Measurements from ENCODE around the gene ETV6.

The ETV6 gene

DNA sequence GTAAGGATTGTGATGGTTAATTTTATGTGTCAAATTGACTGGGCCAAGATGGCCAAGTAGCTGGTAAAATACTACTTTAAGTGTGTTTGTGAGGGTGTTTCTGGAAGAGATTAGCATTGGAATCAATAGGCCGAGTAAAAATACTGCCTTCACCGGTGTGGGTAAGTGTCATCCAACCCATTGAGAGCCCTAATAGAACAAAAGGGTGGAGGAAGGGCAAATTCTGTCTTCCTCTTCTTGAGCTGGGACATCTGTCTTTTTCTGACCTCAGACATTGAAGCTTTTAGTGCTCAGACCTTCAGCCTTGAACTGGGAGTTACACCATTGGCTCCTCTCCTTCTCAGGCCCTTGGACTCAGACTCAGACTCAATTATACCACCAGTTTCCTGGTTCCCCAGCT is 8.0 kb upstream of the ETV6 start:
- no peak overlapping the region for H3K4me3 ChIP-seq
- H3K27ac ChIP-seq: no peak overlapping the region

GRCh38 chr12:11642785-11643184 is 6.7 kb upstream of the ETV6 start:
- H3K4me3 ChIP-seq: no peak overlapping the region
- no peak overlapping the region for H3K27ac ChIP-seq

- H3K4me3 ChIP-seq: no peak overlapping the region
- H3K27ac ChIP-seq: no peak overlapping the region
Measured at GRCh38 chr12:11645391-11645790, 4.1 kb upstream of the ETV6 start.

GRCh38 chr12:11648514-11649412 is 711 bp upstream of the ETV6 start:
- H3K27ac ChIP-seq: peak overlapping the region; percentile 57 to 99 (median 97)
- peak overlapping the region; percentile 60 to 91 (median 79) for H3K4me3 ChIP-seq

- Histone ChIP-seq H3K27ac (peak overlapping the region; percentile 57 to 99 (median 97)), H3K4me3 (peak overlapping the region; percentile 60 to 91 (median 79))
Measured at GRCh38 chr12:11650286-11651281, 1.1 kb downstream of the ETV6 start.

- Histone ChIP-seq H3K27ac (peak overlapping the region in 19 of 21 experiments; percentile 90 to 99 (median 97)), H3K4me3 (peak overlapping the region; percentile 60 to 91 (median 79))
Measured at GRCh38 chr12:11651381-11651780, 1.9 kb downstream of the ETV6 start.

DNA sequence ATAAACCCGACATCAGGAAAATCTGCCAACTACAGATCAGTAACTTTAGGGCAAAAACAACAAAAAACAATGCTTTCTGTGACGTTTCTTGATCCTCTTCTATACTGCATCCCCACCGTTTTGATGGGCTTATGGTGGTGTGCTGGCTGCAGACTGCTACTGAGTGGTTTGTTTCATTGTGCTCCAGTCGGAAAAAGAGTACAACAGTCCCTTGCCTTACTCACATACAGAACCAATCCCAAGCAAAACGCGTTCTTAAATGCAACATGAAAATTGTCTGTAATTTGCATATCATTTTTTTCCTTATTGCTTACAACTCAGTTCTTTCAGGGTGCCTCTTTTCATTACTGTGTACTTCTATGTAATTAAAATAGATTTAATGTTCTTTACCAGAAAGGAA is 2.3 kb downstream of the ETV6 start:
- Histone ChIP-seq H3K4me3 (peak overlapping the region; percentile 60 to 91 (median 79)), H3K27ac (peak overlapping the region in 20 of 21 experiments; percentile 70 to 99 (median 97))

GRCh38 chr12:11652351-11653040 is 3.0 kb downstream of the ETV6 start:
- Histone ChIP-seq H3K27ac (peak overlapping the region in 20 of 21 experiments; percentile 7 to 99 (median 96)), H3K4me3 (peak overlapping the region; percentile 60 to 91 (median 79))

GRCh38 chr12:11653215-11653753 is 3.8 kb downstream of the ETV6 start:
- Histone ChIP-seq H3K27ac (peak overlapping the region in 20 of 21 experiments; percentile 7 to 99 (median 96)), H3K4me3 (peak overlapping the region in 4 of 7 experiments; percentile 60 to 81 (median 74))

- no peak overlapping the region for H3K4me3 ChIP-seq
- peak overlapping the region in 6 of 21 experiments; percentile 4 to 99 (median 80) for H3K27ac ChIP-seq
Measured at GRCh38 chr12:11654338-11654737, 4.9 kb downstream of the ETV6 start.

DNA sequence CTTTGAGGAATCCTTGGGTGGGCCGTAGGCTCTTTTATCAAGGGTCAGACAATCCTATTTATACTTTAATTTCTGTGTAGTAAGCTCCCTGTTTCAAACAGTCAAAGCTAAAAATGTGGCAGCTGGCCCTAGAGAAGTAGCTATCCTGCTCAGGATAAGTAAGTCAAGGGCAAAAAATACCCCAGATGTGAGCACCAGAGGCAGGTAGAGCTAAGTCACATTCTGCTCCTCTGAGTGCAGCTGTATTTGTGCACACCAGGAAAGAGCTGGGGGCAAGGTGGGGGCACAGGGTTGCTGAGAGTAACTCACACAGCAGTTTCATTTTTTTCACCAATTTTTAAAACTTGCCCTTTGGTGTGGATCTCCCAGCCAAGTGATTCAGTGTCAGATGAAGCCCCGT is 5.3 kb downstream of the ETV6 start:
- Histone ChIP-seq H3K27ac (peak overlapping the region in 3 of 21 experiments; percentile 4 to 97 (median 59)), H3K4me3 (no peak overlapping the region)

DNA sequence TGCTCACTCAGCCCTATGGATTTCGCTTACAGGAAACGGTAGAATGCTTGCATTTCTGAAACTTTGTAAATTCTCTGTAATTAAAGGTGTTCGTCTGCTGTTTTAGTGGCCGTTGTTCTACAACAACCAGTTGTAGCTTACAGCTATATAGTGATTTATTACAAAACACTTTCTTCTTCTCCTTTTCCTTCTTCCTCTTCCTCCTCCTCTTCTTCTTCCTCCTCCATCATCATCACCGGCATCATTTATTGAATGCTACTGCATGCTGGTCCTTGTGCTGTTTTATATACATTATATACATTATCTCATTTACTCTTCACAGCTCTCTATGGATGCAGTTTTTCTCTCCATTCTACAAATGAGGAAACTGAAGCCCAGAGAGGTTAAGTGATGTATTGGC is 6.4 kb downstream of the ETV6 start:
- peak overlapping the region in 2 of 21 experiments; percentile 9 to 12 for H3K27ac ChIP-seq

DNA sequence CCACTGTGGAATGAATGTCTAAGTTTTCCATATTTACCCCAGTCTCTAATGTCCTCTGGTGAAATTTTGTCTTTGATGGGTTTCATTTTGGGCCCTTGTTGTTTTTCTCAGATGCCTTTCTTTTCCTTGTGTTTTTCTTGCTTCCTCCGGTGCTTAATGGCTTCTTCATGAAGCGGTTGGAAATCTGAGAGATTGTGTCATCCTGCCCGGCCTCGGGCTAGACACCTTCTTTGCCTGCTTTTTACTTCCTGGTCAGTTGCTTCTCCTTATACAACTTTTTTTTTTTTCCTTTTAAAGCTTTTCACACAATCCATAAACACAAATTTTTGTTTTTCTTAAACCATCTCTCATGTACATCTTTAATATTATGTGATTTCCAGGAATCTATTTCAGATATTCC is 7.1 kb downstream of the ETV6 start:
- peak overlapping the region in 4 of 21 experiments; percentile 5 to 47 (median 10) for H3K27ac ChIP-seq

More for the DNA sequence above, 6.4 kb downstream of the ETV6 start:
- H3K4me3 ChIP-seq: no peak overlapping the region

GRCh38 chr12:11657511-11657910 is 8.0 kb downstream of the ETV6 start:
- Histone ChIP-seq H3K27ac (peak overlapping the region in 4 of 21 experiments; percentile 31 to 47 (median 42)), H3K4me3 (no peak overlapping the region)

More for the DNA sequence above, 7.1 kb downstream of the ETV6 start:
- no peak overlapping the region for H3K4me3 ChIP-seq

DNA sequence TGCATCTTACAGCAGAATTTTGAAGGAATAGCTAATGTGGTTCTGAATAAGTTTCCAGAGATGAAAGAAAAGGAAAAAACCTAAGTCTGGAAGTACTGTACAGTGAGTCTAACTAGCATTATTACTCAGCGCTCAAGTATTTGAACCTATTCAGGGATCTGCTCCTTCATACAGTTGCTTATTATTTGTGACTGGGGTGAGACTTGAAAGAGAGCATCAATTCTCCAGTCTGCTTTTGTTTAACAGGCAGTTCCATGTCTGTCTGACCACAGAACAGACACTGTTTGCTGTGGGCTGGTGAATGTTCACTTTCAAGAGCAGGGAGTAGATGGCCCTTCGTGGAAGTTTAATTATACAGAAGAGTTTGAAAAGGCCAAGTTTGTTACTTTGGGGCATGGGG is 9.3 kb downstream of the ETV6 start:
- no peak overlapping the region for H3K4me3 ChIP-seq
- H3K27ac ChIP-seq: peak overlapping the region in 8 of 21 experiments; percentile 10 to 70 (median 49)

DNA sequence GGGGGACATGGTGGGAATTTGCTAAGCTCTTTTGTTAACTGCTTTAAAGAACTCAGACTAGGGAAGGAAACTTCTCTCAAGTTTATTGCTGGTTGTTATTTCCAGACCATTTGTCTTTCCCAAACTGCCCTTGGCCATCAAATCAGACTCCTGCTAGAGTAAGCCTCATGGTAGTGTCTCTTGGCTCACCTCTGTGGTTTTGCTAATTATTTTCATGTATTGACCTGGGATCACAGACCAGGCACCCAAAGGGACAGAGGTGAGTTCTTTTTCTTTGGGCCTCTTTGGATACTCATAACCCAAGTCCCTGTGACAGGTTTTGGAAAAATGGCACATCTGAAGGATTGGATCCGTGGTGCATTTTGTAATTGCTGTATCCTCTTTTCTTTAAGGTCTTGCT is 11.2 kb downstream of the ETV6 start:
- Histone ChIP-seq H3K27ac (peak overlapping the region in 2 of 21 experiments; percentile 17 to 70), H3K4me3 (no peak overlapping the region)

- Histone ChIP-seq H3K4me3 (no peak overlapping the region), H3K27ac (peak overlapping the region in 4 of 21 experiments; percentile 25 to 49 (median 32))
Measured at GRCh38 chr12:11661491-11662089, 12.1 kb downstream of the ETV6 start.

- Histone ChIP-seq H3K4me3 (no peak overlapping the region), H3K27ac (peak overlapping the region in 3 of 21 experiments; percentile 22 to 49 (median 31))
Measured at GRCh38 chr12:11662369-11662768, 12.9 kb downstream of the ETV6 start.
